Posterior vena cava (tissue), 2 donors: Measurements from ENCODE around the gene CST5. TPM values are rescaled to one million over a fixed set of nuclear protein-coding genes. Genes with fewer than 3 reads are reported as not detected.
A peak's percentile ranks its signal among the peaks of the same experiment; 100 is the strongest.
"Not testable (repeated sequence)": the region's sequence is repeated elsewhere in the genome, so short reads cannot be mapped to it uniquely, and the experiment has no call there.

Source experiments
- DNase-seq: peaks from one replicate; pipeline ENCODE4 v3.0.0-alpha.2; 2020; ENCODE audit warnings: low spot score
- intact Hi-C, 2 donors: fragments of 100-400 bp; cut with DNase I; formaldehyde crosslinking; loops; one replicate each; pipeline versions ENCODE4 v1.14.1 to v1.14.2; 2022 to 2023
- total RNA-seq, 2 donors: library from RNA; stranded (reverse); fragmentation: NEBNext Ultra II Directional; extraction: Animal tissue kit (Norgen Biotek cat#: 25700); gene quantifications; one replicate each; pipeline ENCODE4 v1.2.1, GENCODE V29; 2021
- donor health status: DM: yes; HTN: yes; CAD: no.
- donor health status: DM: yes; HTN: yes; CAD: no.

The CST5 gene
- total RNA-seq, 2 donors from 2014 or later: not detected

GRCh38 chr20:23860771-23861170 is 18.8 kb downstream of the CST5 start:
- intact Hi-C loops, DNase-seq: not testable (repeated sequence)

- DNase-seq: no peak
- intact Hi-C loops: no loop called here
Measured at GRCh38 chr20:23857962-23858595, 21.5 kb downstream of the CST5 start.

- intact Hi-C loops: no loop called here
- DNase-seq: no peak
Measured at GRCh38 chr20:23856736-23857135, 22.8 kb downstream of the CST5 start.

GRCh38 chr20:23856226-23856625 is 23.3 kb downstream of the CST5 start:
- no peak for DNase-seq
- intact Hi-C loops: no loop called here

- intact Hi-C loops: no loop called here
- DNase-seq: peak; percentile 62
Measured at GRCh38 chr20:23841693-23842092, 37.9 kb downstream of the CST5 start.

- intact Hi-C loops: no loop called here
- peak; percentile 64 for DNase-seq
Measured at GRCh38 chr20:23835716-23836115, 43.8 kb downstream of the CST5 start.

GRCh38 chr20:23832775-23833513 is 46.6 kb downstream of the CST5 start:
- no peak for DNase-seq
- intact Hi-C loops: no loop called here

- DNase-seq: peak; percentile 64
- intact Hi-C loops: not testable (repeated sequence)
Measured at GRCh38 chr20:23831961-23832360, 47.6 kb downstream of the CST5 start.

GRCh38 chr20:23826541-23827021 is 53.0 kb downstream of the CST5 start, which contains the start of gene CST2:
Gene CST2, minus strand, starts transcription at chr20:23826729. Its CDS starts 69 bp downstream, at chr20:23826660.
- intact Hi-C loops: no loop called here
- DNase-seq: peak; percentile 77

Other genes starting within 250 kb of the CST5 start
- 1,000 to 10,000 TPM; 1,234 to 1,451 TPM for gene CST3, start 241.8 kb downstream of the CST5 start, total RNA-seq
- not detected for gene CST4, start 190.7 kb downstream of the CST5 start, total RNA-seq
- gene CST1, start 128.8 kb downstream of the CST5 start, total RNA-seq: not detected
- gene CST2, start 53.0 kb downstream of the CST5 start, total RNA-seq: 1 to 10 TPM in 1 of 2 donors, not detected in 1; 1.2 TPM
- gene GGTLC1, start 109.0 kb upstream of the CST5 start, total RNA-seq: not detected